Posterior cingulate gyrus (tissue), 11 donors: ENCODE results near the gene TEX22.
A peak's percentile ranks its signal among the peaks of the same experiment; 100 is the strongest.
"Not testable (repeated sequence)": the region's sequence is repeated elsewhere in the genome, so short reads cannot be mapped to it uniquely, and the experiment has no call there.

Experiments
- DNase-seq, 10 donors: peaks; one replicate each; pipeline versions ENCODE4 v3.0.0 to v3.0.0-alpha.2; 2020 to 2021; ENCODE audit warnings: mixed read lengths in 3 of 10
- intact Hi-C: fragments of 100-400 bp; cut with DNase I; formaldehyde crosslinking; loops from one replicate; pipeline ENCODE4 v1.15.1; 2023

TEX22 gene, protein sequence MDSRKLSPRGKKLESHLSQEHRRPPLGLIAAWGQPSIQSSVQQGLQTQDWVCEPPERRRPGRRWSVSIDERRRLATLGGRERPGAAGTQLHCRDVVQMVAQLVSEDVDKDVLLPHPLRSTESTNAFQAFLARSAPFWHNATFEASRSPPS

DNA sequence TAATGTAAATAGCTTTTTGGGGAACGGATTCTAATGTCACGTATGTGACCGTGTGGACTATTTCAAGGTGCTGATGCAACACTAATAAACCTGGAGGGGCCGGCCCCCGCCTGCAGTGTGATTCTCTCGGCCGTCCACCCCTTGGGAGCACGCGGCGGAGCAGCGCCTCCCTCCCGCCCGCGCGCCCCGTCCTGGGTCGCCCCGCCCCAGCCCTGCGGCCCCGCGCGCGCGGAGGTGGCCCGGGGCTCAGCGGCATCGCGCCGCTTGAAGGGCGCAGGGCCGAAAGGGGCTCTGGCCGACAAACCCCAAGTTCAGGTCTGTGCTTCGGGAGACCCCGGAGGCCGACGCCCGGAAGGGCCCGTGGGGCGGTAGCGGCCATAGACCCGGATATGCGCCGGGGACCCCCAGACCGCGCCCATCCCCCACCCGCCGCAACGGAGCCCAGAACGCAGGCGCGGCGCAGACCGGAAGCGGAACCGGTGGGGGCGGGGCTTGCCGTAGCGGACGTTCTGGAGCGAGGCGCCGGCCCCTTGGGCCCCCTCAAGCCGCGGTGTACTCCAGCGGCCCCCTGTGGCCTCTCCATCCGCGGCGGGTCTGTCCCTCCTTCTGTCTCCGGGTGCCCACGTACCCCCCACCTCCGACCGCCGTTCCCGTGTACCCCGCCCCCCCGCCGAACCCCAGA is at the start of gene TEX22:
Gene TEX22 (plus strand): TSS at position 495 of the 682 bp plus-strand sequence. CDS start 803 bp downstream, outside the sequence.
- intact Hi-C loops = no loop called here
- peak; percentile 78 to 97 (median 86) for DNase-seq

DNA sequence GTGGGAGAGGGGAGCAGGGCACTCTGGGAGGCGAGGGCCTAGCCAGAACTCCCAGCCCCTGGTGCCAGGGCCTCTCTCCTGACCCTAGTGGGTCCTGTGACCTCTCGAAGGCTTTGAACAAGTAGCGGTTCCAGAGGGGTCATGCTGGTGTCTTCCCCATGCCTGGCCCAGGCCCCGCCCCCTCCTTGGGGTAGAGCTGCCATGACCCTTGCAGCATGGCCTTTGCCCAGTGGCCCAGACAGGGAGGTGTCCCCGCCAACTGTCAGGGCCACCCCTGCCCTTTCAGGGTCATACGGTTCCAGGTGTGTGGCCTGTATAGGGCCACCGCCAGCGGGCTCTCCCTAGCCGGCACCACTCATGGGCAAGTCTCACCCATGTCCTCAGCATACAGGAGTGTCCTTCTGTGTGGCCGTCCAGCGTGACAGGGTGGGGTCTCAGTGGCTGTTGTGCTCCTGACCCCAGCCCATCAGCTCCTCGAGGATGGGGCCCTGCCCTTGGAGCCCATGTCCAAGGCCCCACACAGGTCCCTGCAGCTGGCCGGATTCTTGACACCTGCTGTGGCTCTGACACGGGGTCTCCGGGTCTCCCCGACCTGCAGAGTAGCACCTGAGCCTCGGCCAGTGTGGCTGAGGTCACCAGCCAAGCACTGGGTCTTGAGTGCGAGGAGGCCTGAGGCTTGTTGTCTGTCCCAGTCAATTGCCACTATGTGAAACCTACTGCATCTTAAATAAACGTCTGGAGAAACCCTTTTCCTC is 49.2 kb upstream of the TEX22 start:
- intact Hi-C loops = no loop called here
- peak in 1 of 10 donors; percentile 81 for DNase-seq

DNA sequence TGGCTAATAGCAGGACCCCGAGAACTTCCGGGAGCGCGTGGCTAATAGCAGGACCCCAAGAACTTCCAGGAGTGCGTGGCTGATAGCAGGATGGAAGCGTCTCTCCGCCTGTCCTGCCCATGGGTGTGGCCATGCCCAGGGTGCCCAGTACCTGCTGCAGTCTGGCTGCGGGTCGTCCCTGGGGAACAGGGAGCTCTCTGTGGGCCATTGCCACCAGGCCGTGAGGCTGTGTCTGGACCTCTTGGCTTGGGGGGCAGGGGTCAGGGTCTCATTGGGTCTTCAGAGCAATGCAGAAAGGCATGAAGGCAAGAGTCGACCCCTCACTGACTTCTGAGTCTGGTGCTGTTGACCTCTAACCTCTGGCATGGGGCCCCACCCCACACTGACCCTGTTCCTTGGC is 48.3 kb upstream of the TEX22 start:
- intact Hi-C loops = loop anchor here (5.0 kb wide), 1 partner anchor 38 kb away; the partner anchor contains the start of gene PACS2
- no peak for DNase-seq

DNA sequence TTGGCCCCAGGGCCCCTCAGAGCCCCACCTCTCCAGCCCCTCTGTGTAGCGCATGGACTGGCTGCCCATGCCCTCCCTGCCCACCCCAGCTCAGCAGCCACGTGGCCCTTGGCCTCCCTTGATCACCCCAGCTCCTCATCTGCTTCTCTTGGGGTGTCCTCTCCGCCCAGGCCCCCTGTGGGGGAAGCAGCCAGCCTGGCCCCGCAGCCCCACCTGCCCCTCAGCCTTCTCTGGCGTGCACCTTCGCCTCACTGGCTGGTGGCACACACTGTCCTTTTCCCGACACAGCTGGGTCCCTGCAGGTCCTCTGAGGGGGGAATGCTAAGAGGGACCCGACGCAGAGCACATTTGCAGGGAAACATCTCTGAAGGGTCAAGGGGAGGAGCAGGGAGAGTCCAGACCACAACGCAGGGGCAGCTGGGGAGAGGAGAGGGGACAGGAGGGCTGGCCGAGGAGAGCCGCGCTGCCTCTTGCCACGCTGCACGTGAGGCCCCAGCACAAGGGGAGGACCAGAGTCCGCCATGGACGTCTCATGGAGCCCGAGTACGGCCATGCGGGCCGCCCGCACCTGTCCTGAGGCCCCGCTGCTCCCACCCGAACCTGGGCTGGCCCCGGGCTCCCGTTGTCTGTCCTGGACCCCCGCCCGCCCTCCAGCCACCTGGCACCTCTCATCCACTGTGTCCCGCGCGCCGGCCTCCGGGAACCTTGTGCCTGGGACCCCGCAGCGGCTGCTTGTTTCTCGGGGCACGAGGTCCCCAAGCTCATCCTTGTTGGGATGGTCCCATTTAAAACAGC is 47.7 kb upstream of the TEX22 start:
- DNase-seq = peak in 1 of 10 donors; percentile 79
- intact Hi-C loops = loop anchor here (5.0 kb wide), 1 partner anchor 38 kb away; the partner anchor contains the start of gene PACS2

DNA sequence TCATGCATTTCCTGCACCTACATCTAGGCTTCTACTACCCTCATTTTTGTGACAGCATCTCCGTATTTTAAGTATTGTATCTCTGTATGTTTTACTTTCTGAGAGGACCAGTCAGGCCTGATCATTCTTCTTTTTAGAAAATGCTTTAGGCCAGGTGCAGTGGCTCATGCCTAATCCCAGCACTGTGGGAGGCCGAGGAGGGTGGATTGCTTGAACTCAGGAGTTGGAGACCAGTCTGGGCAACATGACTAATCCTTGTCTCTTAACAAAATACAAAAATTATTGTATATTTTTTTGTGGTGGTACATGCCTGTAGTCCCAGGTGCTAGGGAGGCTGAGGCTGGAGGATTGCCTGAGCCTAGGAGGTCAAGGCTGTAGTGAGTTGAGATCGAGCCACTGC is 46.9 kb upstream of the TEX22 start:
- intact Hi-C loops = loop anchor here (5.0 kb wide), 1 partner anchor 39 kb away; the partner anchor contains the start of gene PACS2
- no peak for DNase-seq

DNA sequence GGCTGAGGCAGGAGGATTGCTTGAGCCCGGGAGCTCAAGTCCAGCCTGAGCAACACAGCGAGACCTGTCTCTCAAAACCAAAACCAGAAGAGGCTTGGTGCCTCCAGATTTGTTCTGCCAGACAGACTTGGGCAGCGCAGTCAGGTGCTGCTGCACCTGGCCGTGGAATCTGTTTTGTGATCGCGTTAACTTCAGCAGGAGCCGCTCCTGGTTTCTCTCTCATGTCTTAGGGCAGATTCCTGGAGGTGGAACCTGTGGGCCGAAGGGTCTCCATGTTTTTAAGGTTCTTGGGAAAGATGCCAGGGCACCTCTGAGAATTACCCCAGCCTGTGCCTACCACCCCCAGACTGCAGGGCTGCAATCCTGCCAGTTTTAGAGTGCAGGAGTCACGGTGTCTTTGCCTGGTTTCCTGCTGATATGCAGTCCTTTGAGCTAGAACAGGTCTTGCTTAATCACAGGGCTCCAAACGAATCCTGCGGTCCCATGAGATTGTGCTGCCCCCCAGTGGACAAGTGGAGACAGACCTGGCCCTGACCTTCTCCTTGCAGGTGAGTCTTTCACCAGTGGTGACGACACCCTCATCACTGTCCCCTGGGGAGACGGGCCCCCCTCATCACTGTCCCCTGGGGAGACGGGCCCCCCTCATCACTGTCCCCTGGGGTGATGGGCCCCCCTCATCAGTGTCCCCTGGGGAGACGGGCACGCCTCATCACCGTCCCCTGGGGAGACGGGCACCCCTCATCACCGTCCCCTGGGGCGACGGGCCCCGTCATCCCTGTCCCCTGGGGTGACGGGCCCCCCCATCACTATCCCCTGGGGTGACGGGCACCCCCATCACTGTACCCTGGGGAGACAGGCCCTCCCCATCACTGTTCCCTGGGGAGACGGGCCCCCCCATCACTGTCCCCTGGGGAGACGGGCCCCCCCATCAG is 46.2 kb upstream of the TEX22 start:
- intact Hi-C loops = loop anchor here (2.0 to 5.0 kb wide), 3 partner anchors 40 to 261 kb away; partner anchors contain the start of gene PACS2
- DNase-seq = peak; percentile 74 to 97 (median 86)

DNA sequence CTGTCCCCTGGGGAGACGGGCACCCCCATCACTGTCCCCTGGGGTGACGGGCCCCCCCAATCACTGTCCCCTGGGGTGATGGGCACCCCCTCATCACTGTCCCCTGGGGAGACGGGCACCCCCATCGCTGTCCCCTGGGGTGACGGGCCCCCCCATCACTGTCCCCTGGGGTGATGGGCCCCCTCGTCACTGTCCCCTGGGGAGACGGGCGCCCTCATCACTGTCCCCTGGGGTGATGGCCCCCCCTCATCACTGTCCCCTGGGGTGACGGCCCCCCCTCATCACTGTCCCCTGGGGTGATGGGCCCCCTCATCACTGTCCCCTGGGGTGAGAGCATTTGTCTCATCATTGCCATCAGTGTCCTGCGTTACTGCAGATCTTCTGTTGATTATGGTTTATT is 45.2 kb upstream of the TEX22 start:
- intact Hi-C loops = loop anchor here (2.0 to 5.0 kb wide), 3 partner anchors 41 to 262 kb away; partner anchors contain the start of gene PACS2
- DNase-seq = no peak

DNA sequence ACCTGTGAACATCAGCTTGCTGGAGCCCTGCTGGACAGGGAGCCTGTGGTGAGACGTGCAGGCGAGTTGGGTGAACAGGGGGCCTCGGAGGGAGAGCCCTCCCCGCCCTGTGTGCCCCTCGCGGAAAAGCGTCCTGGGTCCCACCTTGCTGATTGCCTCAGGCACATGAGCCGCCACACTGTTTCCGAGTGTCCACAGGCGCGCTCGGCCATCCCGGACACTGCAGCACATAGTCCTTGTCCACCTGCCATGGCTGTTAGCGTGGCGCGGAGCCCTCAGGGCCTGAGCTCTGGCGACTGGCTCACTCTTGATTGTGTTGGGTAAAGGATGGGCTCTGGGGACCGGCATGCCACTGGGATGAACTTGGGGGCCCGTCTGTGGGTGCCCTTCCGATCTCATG is 43.8 kb upstream of the TEX22 start:
- intact Hi-C loops = loop anchor here (5.0 kb wide), 1 partner anchor 42 kb away; the partner anchor contains the start of gene PACS2
- DNase-seq = peak in 1 of 10 donors; percentile 66

DNA sequence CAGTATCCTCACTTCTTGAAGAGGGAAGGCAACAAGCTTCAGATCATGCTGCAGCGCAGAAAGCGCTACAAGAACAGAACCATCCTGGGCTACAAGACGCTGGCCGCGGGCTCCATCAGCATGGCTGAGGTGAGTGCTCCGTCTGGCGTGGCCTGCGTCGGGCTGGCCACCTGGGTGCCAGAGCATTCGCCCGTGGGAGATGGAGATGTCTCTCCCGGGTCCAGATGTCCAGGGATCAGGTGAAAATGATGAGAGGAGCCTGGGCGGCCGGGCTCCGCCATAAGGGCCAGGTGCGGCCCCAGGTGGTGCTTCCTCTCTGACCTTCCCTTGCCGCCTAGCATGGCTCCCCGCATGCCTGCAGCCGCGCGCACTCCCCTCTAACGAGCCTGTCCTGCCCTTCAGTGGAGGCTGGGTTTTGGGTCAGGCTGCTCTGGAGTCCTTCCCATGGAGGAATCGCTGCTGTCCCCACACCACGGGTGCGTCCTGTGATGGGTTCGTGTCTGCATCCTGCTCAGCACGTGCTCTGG is 43.2 kb upstream of the TEX22 start:
- intact Hi-C loops = no loop called here
- DNase-seq = peak in 1 of 10 donors; percentile 75

DNA sequence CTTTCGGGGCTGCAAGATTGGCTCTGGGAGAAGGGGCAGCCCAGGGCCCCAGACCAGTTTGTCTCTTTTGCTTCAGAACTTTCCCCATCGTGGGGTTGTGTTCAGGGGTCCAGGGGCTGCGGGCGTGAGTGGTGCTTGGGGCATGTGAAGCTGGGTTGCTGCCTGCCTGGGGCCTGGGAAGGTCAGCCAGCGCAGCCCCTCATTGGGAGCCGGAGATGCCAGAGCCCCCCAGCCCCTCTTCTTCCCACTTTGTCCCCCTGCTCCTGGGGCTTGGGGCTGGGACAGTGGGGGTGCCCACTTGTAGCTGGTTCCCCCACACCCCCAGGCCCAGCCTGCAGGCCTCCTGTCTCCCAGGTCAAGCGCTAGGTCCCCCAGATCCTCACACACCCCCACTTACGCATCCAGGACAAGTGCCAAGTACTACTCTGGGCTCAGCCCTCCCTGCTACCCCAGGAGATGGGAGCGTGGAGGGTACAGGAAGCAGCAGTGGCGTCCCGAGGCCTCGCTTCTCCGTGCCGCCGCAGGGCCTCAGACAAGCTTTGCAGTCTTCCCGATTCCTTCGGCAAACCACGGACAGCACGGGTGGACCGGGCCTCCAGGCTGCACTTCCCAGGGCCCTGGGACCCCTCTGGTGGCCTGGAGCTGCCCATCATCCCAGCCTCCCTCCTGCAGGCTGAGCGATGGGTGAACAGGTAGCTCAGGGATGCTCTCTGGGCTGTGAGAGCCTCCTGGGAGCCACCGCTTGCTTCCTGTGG is 42.3 kb upstream of the TEX22 start:
- intact Hi-C loops = no loop called here
- peak in 1 of 10 donors; percentile 61 for DNase-seq

DNA sequence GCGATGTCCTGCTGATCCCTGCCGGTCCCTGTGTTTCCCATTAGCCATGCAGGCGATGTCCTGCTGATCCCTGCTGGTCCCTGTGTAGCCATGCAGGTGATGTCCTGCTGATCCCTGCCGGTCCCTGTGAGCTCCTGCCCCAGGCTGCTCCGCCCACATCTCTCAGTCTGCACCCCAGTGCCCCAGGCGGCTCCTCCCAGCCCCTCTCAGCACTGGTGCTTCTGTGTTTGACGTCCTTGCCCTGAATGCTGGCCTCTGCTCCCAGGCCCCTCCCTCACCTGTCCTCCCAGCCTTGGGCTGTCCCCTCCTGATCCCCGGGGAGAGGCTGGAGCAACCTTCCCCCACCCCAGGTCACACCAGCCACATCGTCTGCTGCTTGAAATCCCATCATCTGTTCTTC is 41.4 kb upstream of the TEX22 start:
- no peak for DNase-seq
- intact Hi-C loops = no loop called here

DNA sequence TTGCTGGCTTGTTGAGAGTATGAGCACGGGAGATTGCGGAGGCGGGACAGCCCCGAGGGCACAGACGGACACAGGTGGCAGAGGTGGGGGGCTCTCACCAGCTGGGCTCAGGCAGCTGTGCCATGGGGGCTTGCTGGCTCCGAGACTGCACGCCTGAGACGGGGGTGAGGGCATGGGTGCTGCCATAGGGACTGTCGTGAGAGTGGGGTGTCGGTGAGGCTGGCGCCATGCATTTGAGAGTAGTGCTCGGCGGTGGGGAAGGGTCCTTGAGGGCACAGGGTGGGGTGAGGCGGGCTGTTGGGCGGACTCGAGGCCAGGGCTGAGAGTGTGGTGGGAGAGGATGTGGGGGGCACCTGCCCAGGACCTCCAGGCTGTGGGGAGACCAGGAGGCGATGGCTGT is 40.7 kb upstream of the TEX22 start:
- intact Hi-C loops = no loop called here

DNA sequence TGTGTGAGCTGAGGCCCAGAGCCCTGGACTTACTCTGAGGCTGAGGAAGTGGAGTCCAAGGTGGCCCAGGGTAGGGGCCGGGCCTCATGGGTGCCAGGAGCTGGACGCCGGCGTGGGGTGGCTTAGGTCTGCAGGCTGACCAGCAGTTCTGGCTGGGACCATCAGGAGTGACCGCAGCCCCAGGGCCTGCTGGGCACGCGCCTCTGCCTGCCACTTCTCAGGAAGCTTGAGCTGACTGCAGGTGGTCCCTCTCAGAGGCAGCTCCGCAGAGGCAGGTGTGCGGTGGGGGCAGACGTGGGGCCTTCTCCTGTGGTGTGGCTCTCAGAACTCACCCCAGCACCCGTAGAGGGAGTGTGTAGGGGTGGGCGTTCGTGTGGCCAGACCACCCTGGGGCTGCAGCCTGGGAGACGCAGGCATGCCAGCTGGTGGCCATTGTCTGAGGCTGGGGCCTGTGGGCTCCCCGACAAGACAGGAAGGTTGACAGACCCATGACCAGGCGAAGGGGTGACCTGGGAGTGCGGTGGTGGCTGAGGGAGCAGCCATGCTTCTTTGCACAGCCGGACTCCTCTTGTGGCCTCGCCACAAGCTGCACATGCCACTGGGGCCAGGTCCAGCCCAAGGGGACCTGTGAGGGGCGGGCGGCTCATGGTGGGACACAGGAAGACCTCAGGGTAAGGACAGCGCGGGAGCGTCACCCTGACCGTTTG is 40.0 kb upstream of the TEX22 start:
- intact Hi-C loops = no loop called here

More for the DNA sequence above, 40.7 kb upstream of the TEX22 start:
- peak in 1 of 10 donors; percentile 71 for DNase-seq

DNA sequence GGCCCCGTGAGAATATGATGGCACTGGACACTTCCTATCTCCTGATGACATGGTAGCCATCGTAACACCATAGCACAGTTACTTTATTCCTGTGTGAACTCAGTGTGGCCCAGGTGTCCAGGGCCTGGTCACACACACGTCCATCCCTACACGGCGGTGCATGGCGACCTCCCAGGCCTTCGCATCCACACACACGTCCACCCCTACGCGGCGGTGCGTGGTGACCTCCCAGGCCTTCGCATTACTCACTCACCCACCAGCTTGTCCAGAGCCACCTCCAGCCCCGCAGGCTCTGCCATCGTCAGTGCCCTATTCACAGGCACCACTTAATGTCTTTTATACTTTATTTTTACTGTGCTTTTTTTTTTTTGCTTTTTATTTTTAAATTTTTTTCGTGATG is 39.4 kb upstream of the TEX22 start:
- DNase-seq = peak in 1 of 10 donors; percentile 76
- intact Hi-C loops = no loop called here

More for the DNA sequence above, 40.0 kb upstream of the TEX22 start:
- DNase-seq = peak in 1 of 10 donors; percentile 83

DNA sequence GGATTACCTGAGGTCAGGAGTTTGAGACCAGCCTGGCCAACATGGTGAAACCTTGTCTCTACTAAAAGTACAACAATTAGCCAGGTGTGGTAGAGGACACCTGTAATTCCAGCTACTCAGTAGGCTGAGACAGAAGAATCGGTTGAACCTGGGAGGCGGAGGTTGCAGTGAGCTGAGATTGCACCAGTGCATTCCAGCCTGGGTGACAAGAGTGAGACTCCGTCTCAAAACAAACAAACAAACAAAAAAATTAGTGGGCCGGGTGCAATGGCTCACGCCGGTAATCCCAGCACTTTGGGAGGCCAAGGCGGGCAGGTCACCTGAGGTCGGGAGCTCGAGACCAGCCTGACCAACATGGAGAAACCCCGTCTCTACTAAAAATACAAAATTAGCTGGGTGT is 36.9 kb upstream of the TEX22 start:
- intact Hi-C loops, DNase-seq: not testable (repeated sequence)

DNA sequence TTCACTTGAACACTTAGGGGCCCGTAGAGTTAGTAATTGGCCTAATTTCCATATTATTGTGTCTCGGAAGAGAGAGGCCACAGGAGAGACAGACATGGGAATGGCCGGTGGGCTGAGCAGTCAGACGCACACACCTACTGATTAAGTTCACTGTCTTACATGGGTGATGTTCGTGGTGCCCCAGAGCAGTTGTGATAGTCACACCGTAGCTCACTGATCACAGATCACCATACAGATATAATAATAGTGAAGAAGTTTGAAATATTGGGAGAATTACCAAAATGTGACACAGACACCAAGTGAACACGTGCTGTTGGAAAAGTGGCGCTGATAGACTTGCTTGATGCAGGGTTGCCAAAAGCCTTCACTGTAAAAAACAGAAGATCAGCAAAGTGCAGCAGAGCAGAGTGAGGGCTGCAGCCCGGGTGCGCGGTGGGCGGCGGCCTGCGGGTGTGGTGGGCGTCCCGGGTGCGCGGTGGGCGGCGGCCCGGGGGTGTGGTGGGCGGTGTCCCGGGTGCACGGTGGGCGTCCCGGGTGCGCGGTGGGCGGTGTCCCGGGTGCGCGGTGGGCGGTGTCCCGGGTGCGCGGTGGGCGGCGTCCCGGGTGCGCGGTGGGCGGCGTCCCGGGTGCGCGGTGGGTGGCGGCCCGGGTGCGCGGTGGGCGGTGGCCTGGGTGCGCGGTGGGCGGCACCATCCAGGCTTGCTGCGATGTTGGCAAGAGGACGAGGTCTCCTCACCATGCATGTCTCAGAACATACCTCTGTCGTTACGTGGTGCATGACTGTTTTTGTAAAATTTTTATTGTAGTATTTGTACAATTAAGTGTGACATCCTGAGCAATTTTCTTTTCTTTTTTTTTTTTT is 34.3 kb upstream of the TEX22 start:
- intact Hi-C loops = no loop called here
- no peak for DNase-seq

DNA sequence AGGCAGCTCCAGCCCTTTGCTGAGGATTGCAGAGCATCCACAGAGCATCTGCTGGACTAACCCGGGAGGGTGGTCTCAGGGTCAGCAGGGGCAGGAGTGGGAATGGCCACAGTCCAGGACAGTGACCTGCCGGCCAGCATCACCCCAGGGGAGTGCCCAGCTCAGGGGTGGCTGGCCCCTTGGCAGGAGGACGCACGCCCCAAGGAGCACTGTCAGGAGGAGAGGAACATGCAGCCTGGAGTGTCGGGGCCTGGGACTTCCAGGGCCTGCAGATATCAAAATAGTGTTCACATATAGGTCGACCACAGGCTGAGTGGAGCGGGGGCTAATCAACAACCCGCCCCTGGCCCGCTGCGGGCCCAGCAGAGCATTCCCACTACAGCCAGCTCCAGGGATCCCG is 33.2 kb upstream of the TEX22 start:
- intact Hi-C loops = no loop called here
- DNase-seq = no peak
